ENCODE measurements around the gene FAM90A1. TPM values are rescaled to one million over a fixed set of nuclear protein-coding genes. Genes with fewer than 3 reads are reported as not detected.
A peak's percentile ranks its signal among the peaks of the same experiment; 100 is the strongest.
"Not testable (repeated sequence)": the region's sequence is repeated elsewhere in the genome, so short reads cannot be mapped to it uniquely, and the experiment has no call there.

FAM90A1 gene
- total and polyA plus RNA-seq, 7 donors = 0.28 to 0.41 (median 0.33) TPM; not detected in 4

- 29 to 36% methylated on average over 22 of the region's 22 CpGs for WGBS, 2 donors
- not testable (repeated sequence) for H3K27ac ChIP-seq, H3K4me3 ChIP-seq
Observed at GRCh38 chr12:8231666-8232608, 4.5 kb upstream of the FAM90A1 start.

GRCh38 chr12:8231049-8231448 lies 3.6 kb upstream of the FAM90A1 start:
- H3K4me1 ChIP-seq = peaks cover 0 to 11% (median 0%) of the 10 kb centered on the region in 4 donors
- H3K27ac ChIP-seq; H3K27me3 ChIP-seq; H3K9me3 ChIP-seq; intact Hi-C loops (cut with DNase I); H3K4me3 ChIP-seq; DNase-seq; H3K36me3 ChIP-seq: not testable (repeated sequence)
- WGBS, 2 donors = 29 to 68% methylated on average over 3 of the region's 5 CpGs

More at GRCh38 chr12:8231666-8232608, 4.5 kb upstream of the FAM90A1 start:
- H3K9me3 ChIP-seq; H3K36me3 ChIP-seq; DNase-seq; intact Hi-C loops (cut with DNase I); H3K27me3 ChIP-seq: not testable (repeated sequence)
- H3K4me1 ChIP-seq = peaks cover 0 to 11% (median 0%) of the 10 kb centered on the region in 4 donors
- TF ChIP-seq CTCF (IDR thresholded peaks at IDR 0.05) = peak in 3 of 4 experiments; percentile 48 to 66 (median 54)

- H3K27me3 ChIP-seq; H3K27ac ChIP-seq; intact Hi-C loops (cut with DNase I); DNase-seq; H3K9me3 ChIP-seq; H3K4me3 ChIP-seq; H3K36me3 ChIP-seq: not testable (repeated sequence)
- 62 to 72% methylated on average over 7 of the region's 7 CpGs for WGBS, 2 donors
- peaks cover 0 to 11% (median 0%) of the 10 kb centered on the region in 4 donors for H3K4me1 ChIP-seq
Observed at GRCh38 chr12:8229486-8229885, 2.1 kb upstream of the FAM90A1 start.

- intact Hi-C loops (cut with DNase I); H3K27me3 ChIP-seq; H3K9me3 ChIP-seq; H3K27ac ChIP-seq; H3K4me3 ChIP-seq; H3K36me3 ChIP-seq; DNase-seq: not testable (repeated sequence)
- 92 to 93% methylated on average over 11 of the region's 11 CpGs for WGBS, 2 donors
- peaks cover 0 to 11% (median 0%) of the 10 kb centered on the region in 4 donors for H3K4me1 ChIP-seq
Observed at GRCh38 chr12:8228607-8229006, 1.2 kb upstream of the FAM90A1 start.

- DNase-seq; H3K9me3 ChIP-seq; H3K27ac ChIP-seq; intact Hi-C loops (cut with DNase I); H3K27me3 ChIP-seq; H3K36me3 ChIP-seq: not testable (repeated sequence)
- Histone ChIP-seq H3K4me1 (peaks cover 0 to 11% (median 0%) of the 10 kb centered on the region in 4 donors), H3K4me3 (peak overlapping the region in 3 of 4 donors; percentile 17 to 36 (median 23))
- WGBS, 2 donors = 37 to 40% methylated on average over 7 of the region's 7 CpGs
Observed at GRCh38 chr12:8227732-8228077, 287 bp upstream of the FAM90A1 start.

GRCh38 chr12:8226355-8226754 lies 1.1 kb downstream of the FAM90A1 start:
- Histone ChIP-seq H3K9me3 (no peaks in the 10 kb centered on the region), H3K4me1 (peaks cover 0 to 11% (median 0%) of the 10 kb centered on the region in 4 donors), H3K4me3 (no peak overlapping the region), H3K27ac (no peak overlapping the region), H3K27me3 (peaks cover 0 to 8% (median 3%) of the 10 kb centered on the region in 3 donors), H3K36me3 (no peaks in the 10 kb centered on the region)
- TF ChIP-seq CTCF (IDR thresholded peaks at IDR 0.05) = no peak
- no peak for TF ChIP-seq POLR2A (IDR thresholded peaks at IDR 0.05)
- TF ChIP-seq POLR2AphosphoS5 (IDR thresholded peaks at IDR 0.05) = no peak
- TF ChIP-seq EP300 (IDR thresholded peaks at IDR 0.05) = no peak
- 92 to 94% methylated on average over 8 of the region's 8 CpGs for WGBS, 2 donors
- intact Hi-C loops (cut with DNase I) = no loop called here
- DNase-seq = no peak

GRCh38 chr12:8224782-8225181 lies 2.6 kb downstream of the FAM90A1 start:
- DNase-seq; H3K9me3 ChIP-seq; intact Hi-C loops (cut with DNase I); H3K27me3 ChIP-seq; H3K4me3 ChIP-seq; H3K27ac ChIP-seq; H3K36me3 ChIP-seq: not testable (repeated sequence)
- H3K4me1 ChIP-seq = peaks cover 0 to 11% (median 0%) of the 10 kb centered on the region in 4 donors
- WGBS, 2 donors = 93 to 96% methylated on average over 11 of the region's 11 CpGs

GRCh38 chr12:8223646-8224045 lies 3.8 kb downstream of the FAM90A1 start:
- 80 to 86% methylated on average over 13 of the region's 13 CpGs for WGBS, 2 donors
- H3K27me3 ChIP-seq; H3K36me3 ChIP-seq; H3K4me3 ChIP-seq; H3K9me3 ChIP-seq; intact Hi-C loops (cut with DNase I); H3K27ac ChIP-seq; DNase-seq: not testable (repeated sequence)
- H3K4me1 ChIP-seq = peaks cover 0 to 11% (median 0%) of the 10 kb centered on the region in 4 donors

GRCh38 chr12:8222303-8222702 lies 5.1 kb downstream of the FAM90A1 start:
- H3K4me3 ChIP-seq; H3K27me3 ChIP-seq; H3K9me3 ChIP-seq; H3K36me3 ChIP-seq; DNase-seq; intact Hi-C loops (cut with DNase I); H3K27ac ChIP-seq; H3K4me1 ChIP-seq: not testable (repeated sequence)
- WGBS, 2 donors = 86 to 91% methylated on average over 16 of the region's 16 CpGs

- intact Hi-C loops (cut with DNase I); H3K4me3 ChIP-seq; H3K9me3 ChIP-seq; H3K4me1 ChIP-seq; H3K27ac ChIP-seq; H3K27me3 ChIP-seq; DNase-seq; H3K36me3 ChIP-seq: not testable (repeated sequence)
- 88 to 94% methylated on average over 21 of the region's 21 CpGs for WGBS, 2 donors
Observed at GRCh38 chr12:8221844-8222243, 5.6 kb downstream of the FAM90A1 start.

Measured in sigmoid colon (tissue), 7 donors.